CD4-positive, CD25-positive, alpha-beta regulatory T cell (primary cell): ENCODE results near the gene ASPHD2. TPM values are rescaled to one million over a fixed set of nuclear protein-coding genes. Genes with fewer than 3 reads are reported as not detected.

Source experiments
- ATAC-seq, 2 donors: fragments of 150-1000 bp; cut with Tn5 transposase; one replicate each; pipeline ENCODE4 v1.10.0; 2021; ENCODE audit warnings: low read depth in 2 of 2, moderate number of reproducible peaks in 2 of 2, moderate library complexity in 1 of 2
- DNase-seq, 3 donors: peaks; one replicate each; pipeline versions ENCODE4 v3.0.0 to v3.0.0-alpha.2; 2012 to 2022; ENCODE audit warnings: mixed read lengths in 1 of 3
- H3K27ac ChIP-seq: one replicate; pipeline ENCODE4 v1.7.0; 2013; ENCODE audit warnings: mild to moderate bottlenecking, low read length; ENCODE audit not compliant: insufficient read depth, poor library complexity, severe bottlenecking
- H3K27me3 ChIP-seq: one replicate; pipeline ENCODE4 v1.7.0; 2013; ENCODE audit warnings: low read length; ENCODE audit not compliant: control insufficient read depth, insufficient read depth
- H3K36me3 ChIP-seq: one replicate; pipeline ENCODE4 v1.7.0; 2013; ENCODE audit warnings: mild to moderate bottlenecking, low read length, moderate library complexity; ENCODE audit not compliant: control insufficient read depth, insufficient read depth
- H3K4me1 ChIP-seq: 2 replicates; pipeline ENCODE4 v1.7.0; 2013; ENCODE audit warnings: mild to moderate bottlenecking, low read length; ENCODE audit not compliant: insufficient read depth, control insufficient read depth, poor library complexity, severe bottlenecking
- H3K4me3 ChIP-seq: one replicate; pipeline ENCODE4 v1.7.0; 2013; ENCODE audit warnings: low read depth, mild to moderate bottlenecking, low read length, moderate library complexity
- H3K9me3 ChIP-seq, 2 experiments: 1 replicate in 1 of 2; 2 replicates in 1 of 2; pipeline ENCODE4 v1.7.0; 2013; ENCODE audit warnings: low read length in 2 of 2, mild to moderate bottlenecking in 1 of 2, moderate library complexity in 1 of 2; ENCODE audit not compliant: control insufficient read depth in 2 of 2
- H3K27ac Mint-ChIP-seq, 3 donors: one replicate each; pipeline ENCODE4 v1.8.0; 2020 to 2022; ENCODE audit warnings: mild to moderate bottlenecking in 3 of 3, mixed read lengths in 3 of 3, moderate library complexity in 2 of 3
- H3K27me3 Mint-ChIP-seq: one replicate; pipeline ENCODE4 v1.8.0; 2022; ENCODE audit warnings: mild to moderate bottlenecking, mixed read lengths
- H3K36me3 Mint-ChIP-seq: one replicate; pipeline ENCODE4 v1.8.0; 2020; ENCODE audit warnings: mixed read lengths
- H3K4me1 Mint-ChIP-seq, 4 donors: one replicate each; pipeline ENCODE4 v1.8.0; 2020 to 2022; ENCODE audit warnings: mixed read lengths in 4 of 4, mild to moderate bottlenecking in 1 of 4
- H3K4me3 Mint-ChIP-seq, 4 donors: one replicate each; pipeline ENCODE4 v1.8.0; 2020 to 2022; ENCODE audit warnings: mild to moderate bottlenecking in 4 of 4, mixed read lengths in 4 of 4, moderate library complexity in 3 of 4
- H3K9me3 Mint-ChIP-seq, 7 donors: one replicate each; pipeline ENCODE4 v1.8.0; 2020 to 2022; ENCODE audit warnings: mixed read lengths in 7 of 7, mild to moderate bottlenecking in 3 of 7, moderate library complexity in 2 of 7
- polyA plus RNA-seq, 4 donors: library from polyadenylated mRNA; unstranded; fragments of 300-500 nt; fragmentation: Illumina TruSeq; gene quantifications; one replicate each; pipeline ENCODE4 v1.2.3, GENCODE V29; 2021
- total RNA-seq: library from RNA; stranded (reverse); gene quantifications from one replicate; pipeline ENCODE4 v1.2.3, GENCODE V29; 2022

Gene ASPHD2
- total and polyA plus RNA-seq, 5 donors from 2014 or later: 3.1 to 8.5 (median 4.3) TPM

- ATAC-seq: no peak
- DNase-seq: no peak
- H3K4me3 ChIP-seq: no peak overlapping the region
- H3K4me3 Mint-ChIP-seq: no peak overlapping the region
- H3K27me3 Mint-ChIP-seq: no peaks in the 10 kb centered on the region
- H3K4me1 ChIP-seq: no peaks in the 10 kb centered on the region
- no peaks in the 10 kb centered on the region for H3K9me3 Mint-ChIP-seq
- H3K27ac ChIP-seq: no peak overlapping the region
- peaks cover 0 to 7% (median 4%) of the 10 kb centered on the region in 4 donors for H3K4me1 Mint-ChIP-seq
- no peaks in the 10 kb centered on the region for H3K27me3 ChIP-seq
- peaks cover 47% of the 10 kb centered on the region for H3K36me3 Mint-ChIP-seq
- H3K36me3 ChIP-seq: peaks cover 61% of the 10 kb centered on the region
- H3K27ac Mint-ChIP-seq: peak overlapping the region in 1 of 3 donors; percentile 26
- H3K9me3 ChIP-seq: no peaks in the 10 kb centered on the region
These were observed 33.6 kb downstream of the ASPHD2 start for GRCh38 chr22:26462641-26463040.

GRCh38 chr22:26463101-26463661, 34.1 kb downstream of the ASPHD2 start:
- Histone ChIP-seq H3K36me3 (peaks cover 59% of the 10 kb centered on the region), H3K27ac (no peak overlapping the region), H3K27me3 (no peaks in the 10 kb centered on the region), H3K4me3 (no peak overlapping the region), H3K9me3 (no peaks in the 10 kb centered on the region), H3K4me1 (no peaks in the 10 kb centered on the region)
- Mint-ChIP-seq H3K36me3 (peaks cover 48% of the 10 kb centered on the region), H3K9me3 (no peaks in the 10 kb centered on the region), H3K4me1 (peaks cover 0 to 7% (median 4%) of the 10 kb centered on the region in 4 donors), H3K4me3 (no peak overlapping the region), H3K27me3 (no peaks in the 10 kb centered on the region), H3K27ac (peak overlapping the region in 1 of 3 donors; percentile 33)
- ATAC-seq (no peak), DNase-seq (no peak)

- no peak overlapping the region for H3K4me3 Mint-ChIP-seq
- H3K27ac ChIP-seq: no peak overlapping the region
- no peak overlapping the region for H3K4me3 ChIP-seq
- no peaks in the 10 kb centered on the region for H3K27me3 Mint-ChIP-seq
- DNase-seq (no peak), ATAC-seq (no peak)
- H3K4me1 ChIP-seq: no peaks in the 10 kb centered on the region
- no peaks in the 10 kb centered on the region for H3K9me3 ChIP-seq
- peaks cover 59% of the 10 kb centered on the region for H3K36me3 ChIP-seq
- H3K36me3 Mint-ChIP-seq: peaks cover 51% of the 10 kb centered on the region
- no peaks in the 10 kb centered on the region for H3K27me3 ChIP-seq
- peaks cover 0 to 7% (median 4%) of the 10 kb centered on the region in 4 donors for H3K4me1 Mint-ChIP-seq
- no peak overlapping the region for H3K27ac Mint-ChIP-seq
- no peaks in the 10 kb centered on the region for H3K9me3 Mint-ChIP-seq
These were observed 34.6 kb downstream of the ASPHD2 start for GRCh38 chr22:26463688-26464087.

GRCh38 chr22:26464312-26464711, 35.3 kb downstream of the ASPHD2 start:
- Histone ChIP-seq H3K36me3 (peaks cover 63% of the 10 kb centered on the region), H3K27ac (no peak overlapping the region), H3K4me1 (no peaks in the 10 kb centered on the region), H3K27me3 (no peaks in the 10 kb centered on the region), H3K4me3 (no peak overlapping the region), H3K9me3 (no peaks in the 10 kb centered on the region)
- Mint-ChIP-seq H3K27ac (peak overlapping the region in 1 of 3 donors; percentile 62), H3K27me3 (no peaks in the 10 kb centered on the region), H3K36me3 (peaks cover 54% of the 10 kb centered on the region), H3K4me1 (peaks cover 0 to 7% (median 4%) of the 10 kb centered on the region in 4 donors), H3K9me3 (no peaks in the 10 kb centered on the region), H3K4me3 (no peak overlapping the region)
- DNase-seq (no peak), ATAC-seq (no peak)

GRCh38 chr22:26466196-26466595, 37.1 kb downstream of the ASPHD2 start:
- peaks cover 77% of the 10 kb centered on the region for H3K36me3 ChIP-seq
- peaks cover 54% of the 10 kb centered on the region for H3K36me3 Mint-ChIP-seq

GRCh38 chr22:26470807-26471206, 41.7 kb downstream of the ASPHD2 start:
- H3K36me3 Mint-ChIP-seq: peaks cover 59% of the 10 kb centered on the region
- Histone ChIP-seq H3K27me3 (no peaks in the 10 kb centered on the region), H3K27ac (no peak overlapping the region), H3K4me1 (no peaks in the 10 kb centered on the region), H3K36me3 (peaks cover 86% of the 10 kb centered on the region), H3K9me3 (no peaks in the 10 kb centered on the region), H3K4me3 (no peak overlapping the region)
- no peak for ATAC-seq
- H3K4me3 Mint-ChIP-seq: no peak overlapping the region
- H3K27ac Mint-ChIP-seq: no peak overlapping the region
- H3K27me3 Mint-ChIP-seq: no peaks in the 10 kb centered on the region
- no peaks in the 10 kb centered on the region for H3K9me3 Mint-ChIP-seq
- DNase-seq: no peak
- peaks cover 0 to 4% (median 1%) of the 10 kb centered on the region in 4 donors for H3K4me1 Mint-ChIP-seq

More at GRCh38 chr22:26466196-26466595, 37.1 kb downstream of the ASPHD2 start:
- Mint-ChIP-seq H3K27ac (no peak overlapping the region), H3K4me1 (peaks cover 0 to 3% (median 0%) of the 10 kb centered on the region in 4 donors), H3K27me3 (no peaks in the 10 kb centered on the region), H3K9me3 (no peaks in the 10 kb centered on the region), H3K4me3 (no peak overlapping the region)
- Histone ChIP-seq H3K4me1 (no peaks in the 10 kb centered on the region), H3K27ac (no peak overlapping the region), H3K27me3 (no peaks in the 10 kb centered on the region), H3K4me3 (no peak overlapping the region), H3K9me3 (no peaks in the 10 kb centered on the region)
- no peak for DNase-seq
- ATAC-seq: no peak

GRCh38 chr22:26471522-26471921, 42.5 kb downstream of the ASPHD2 start:
- ATAC-seq: no peak
- Histone ChIP-seq H3K4me3 (no peak overlapping the region), H3K27me3 (no peaks in the 10 kb centered on the region), H3K4me1 (no peaks in the 10 kb centered on the region), H3K9me3 (no peaks in the 10 kb centered on the region), H3K36me3 (peaks cover 87% of the 10 kb centered on the region), H3K27ac (no peak overlapping the region)
- Mint-ChIP-seq H3K27me3 (no peaks in the 10 kb centered on the region), H3K36me3 (peaks cover 56% of the 10 kb centered on the region), H3K27ac (no peak overlapping the region), H3K4me3 (no peak overlapping the region), H3K9me3 (no peaks in the 10 kb centered on the region), H3K4me1 (peaks cover 0 to 6% (median 3%) of the 10 kb centered on the region in 4 donors)
- no peak for DNase-seq

GRCh38 chr22:26474682-26475081, 45.6 kb downstream of the ASPHD2 start:
- peaks cover 74% of the 10 kb centered on the region for H3K36me3 ChIP-seq
- no peak overlapping the region for H3K27ac Mint-ChIP-seq
- no peaks in the 10 kb centered on the region for H3K9me3 Mint-ChIP-seq

More at GRCh38 chr22:26474682-26475081, 45.6 kb downstream of the ASPHD2 start:
- Histone ChIP-seq H3K4me3 (no peak overlapping the region), H3K4me1 (peaks cover 9% of the 10 kb centered on the region), H3K9me3 (no peaks in the 10 kb centered on the region), H3K27me3 (no peaks in the 10 kb centered on the region), H3K27ac (no peak overlapping the region)
- DNase-seq (no peak), ATAC-seq (no peak)
- Mint-ChIP-seq H3K4me3 (no peak overlapping the region), H3K27me3 (no peaks in the 10 kb centered on the region), H3K36me3 (peaks cover 47% of the 10 kb centered on the region), H3K4me1 (peaks cover 17 to 25% (median 24%) of the 10 kb centered on the region in 4 donors)
